Liver (tissue), 9 donors: ENCODE measurements around the gene IL1RAP. TPM values are rescaled to one million over a fixed set of nuclear protein-coding genes. Genes with fewer than 3 reads are reported as not detected.

Source experiments
- DNase-seq: peaks from one replicate; pipeline ENCODE4 v3.0.0-alpha.2; 2017; ENCODE audit warnings: low spot score
- H3K27ac ChIP-seq, 2 donors: one replicate each; pipeline ENCODE4 v1.7.0; 2013; ENCODE audit warnings: inconsistent platforms in 2 of 2, low read length in 2 of 2, control low read depth in 1 of 2, low read depth in 1 of 2, mild to moderate bottlenecking in 1 of 2
- H3K27me3 ChIP-seq, 4 donors: one replicate each; pipeline versions ENCODE4 v1.6.1 to v1.7.0; 2013; ENCODE audit warnings: low read length in 3 of 4, inconsistent platforms in 1 of 4, mild to moderate bottlenecking in 1 of 4, moderate library complexity in 1 of 4; ENCODE audit not compliant: control insufficient read depth in 4 of 4, insufficient read depth in 4 of 4
- H3K36me3 ChIP-seq, 4 donors: one replicate each; pipeline versions ENCODE4 v1.6.1 to v1.7.0; 2013; ENCODE audit warnings: low read length in 3 of 4, mild to moderate bottlenecking in 3 of 4, low read depth in 1 of 4, moderate library complexity in 1 of 4; ENCODE audit not compliant: control insufficient read depth in 4 of 4, insufficient read depth in 3 of 4
- H3K4me1 ChIP-seq, 4 donors: one replicate each; pipeline versions ENCODE4 v1.6.1 to v1.7.0; 2013; ENCODE audit warnings: low read length in 3 of 4, mild to moderate bottlenecking in 3 of 4, moderate library complexity in 1 of 4; ENCODE audit not compliant: control insufficient read depth in 4 of 4, insufficient read depth in 4 of 4
- H3K4me3 ChIP-seq, 3 donors: one replicate each; pipeline versions ENCODE4 v1.6.1 to v1.7.0; 2013; ENCODE audit warnings: low read length in 3 of 3, control low read depth in 1 of 3, low read depth in 1 of 3, mild to moderate bottlenecking in 1 of 3
- H3K9ac ChIP-seq, 2 donors: one replicate each; pipeline ENCODE4 v1.7.0; 2013; ENCODE audit warnings: low read length in 2 of 2, mild to moderate bottlenecking in 2 of 2, moderate library complexity in 2 of 2, control low read depth in 1 of 2, low read depth in 1 of 2
- H3K9me3 ChIP-seq, 4 donors: one replicate each; pipeline versions ENCODE4 v1.6.1 to v1.7.0; 2013; ENCODE audit warnings: low read length in 3 of 4; ENCODE audit not compliant: control insufficient read depth in 4 of 4
- ATF3 ChIP-seq: IDR thresholded peaks from 2 replicates; pipeline ENCODE4 v1.6.1; 2016; ENCODE audit warnings: antibody characterized with exemption
- CTCF ChIP-seq: fragments of 150-350 bp; IDR thresholded peaks from 2 replicates; pipeline ENCODE4 v1.5.1; 2017; ENCODE audit warnings: improper control_type of control experiment, low read depth, low read length; ENCODE audit not compliant: missing input control
- EGR1 ChIP-seq, 2 donors: IDR thresholded peaks; 2 replicates each; pipeline ENCODE4 v1.6.1; 2016 to 2018; ENCODE audit warnings: antibody characterized with exemption in 2 of 2, low read depth in 2 of 2
- FOXA1 ChIP-seq: IDR thresholded peaks from 2 replicates; pipeline ENCODE4 v1.6.1; 2016; ENCODE audit warnings: antibody characterized with exemption
- FOXA2 ChIP-seq: IDR thresholded peaks from 2 replicates; pipeline ENCODE4 v1.6.1; 2016; ENCODE audit warnings: antibody characterized with exemption
- GABPA ChIP-seq, 2 donors: IDR thresholded peaks in 1 of 2; conservative IDR thresholded peaks in 1 of 2; 2 replicates each; pipeline ENCODE4 v1.6.1; 2016; ENCODE audit warnings: antibody characterized with exemption in 2 of 2, mild to moderate bottlenecking in 1 of 2, moderate library complexity in 1 of 2
- HNF4A ChIP-seq, 2 donors: conservative IDR thresholded peaks; 2 replicates each; pipeline ENCODE4 v1.6.1; 2016; ENCODE audit warnings: antibody characterized with exemption in 2 of 2, mild to moderate bottlenecking in 2 of 2
- HNF4G ChIP-seq: IDR thresholded peaks from 2 replicates; pipeline ENCODE4 v1.6.1; 2016; ENCODE audit warnings: antibody characterized with exemption
- JUND ChIP-seq, 2 donors: IDR thresholded peaks; 2 replicates each; pipeline ENCODE4 v1.6.1; 2016; ENCODE audit warnings: antibody characterized with exemption in 2 of 2
- MAX ChIP-seq: IDR thresholded peaks from 2 replicates; pipeline ENCODE4 v1.6.1; 2016; ENCODE audit warnings: antibody characterized with exemption
- NR2F2 ChIP-seq: IDR thresholded peaks from 2 replicates; pipeline ENCODE4 v1.6.1; 2016; ENCODE audit warnings: antibody characterized with exemption
- REST ChIP-seq: IDR thresholded peaks from 2 replicates; pipeline ENCODE4 v1.6.1; 2016; ENCODE audit warnings: antibody characterized with exemption, mild to moderate bottlenecking
- RXRA ChIP-seq, 2 donors: IDR thresholded peaks; 2 replicates each; pipeline ENCODE4 v1.6.1; 2017 to 2018; ENCODE audit warnings: antibody characterized with exemption in 2 of 2, mild to moderate bottlenecking in 1 of 2
- SP1 ChIP-seq: IDR thresholded peaks from 2 replicates; pipeline ENCODE4 v1.6.1; 2018; ENCODE audit warnings: antibody characterized with exemption, mild to moderate bottlenecking
- TAF1 ChIP-seq: conservative IDR thresholded peaks from 2 replicates; pipeline ENCODE4 v1.6.1; 2016; ENCODE audit warnings: antibody characterized with exemption, mild to moderate bottlenecking
- YY1 ChIP-seq: IDR thresholded peaks from 2 replicates; pipeline ENCODE4 v1.6.1; 2016; ENCODE audit warnings: antibody characterized with exemption, mild to moderate bottlenecking
- ZBTB33 ChIP-seq: IDR thresholded peaks from 2 replicates; pipeline ENCODE4 v1.6.1; 2016; ENCODE audit warnings: antibody characterized with exemption
- WGBS: extraction: QIAGEN DNeasy Blood & Tissue Kit; methylation state at CpG from one replicate; pipeline ENCODE4 v1.1.7; 2013; 5-methylcytosine and 5-hydroxymethylcytosine counted together
- polyA plus RNA-seq, 2 donors: library from polyadenylated mRNA; stranded (reverse) in 1 of 2; unstranded in 1 of 2; fragments of 200-250 nt in 1 of 2; fragments of >200 nt in 1 of 2; fragmentation: Nextera tagmentation in 1 of 2; extraction: Ambion mirVana in 1 of 2; gene quantifications; one replicate each; pipeline versions ENCODE4 v1.2.1 to v1.2.3, GENCODE V29; 2013 to 2015
- total RNA-seq, 2 donors: library from RNA; depleted of rRNA; stranded (reverse); fragments of >200 nt; gene quantifications; one replicate each; pipeline ENCODE4 v1.2.3, GENCODE V29; 2014
- donor health status: healthy.
- donor health status: healthy.
- donor health status: healthy.
- donor health status: healthy.
- donor health status: healthy.

The IL1RAP gene
- total and polyA plus RNA-seq, 4 donors: 53.7 to 230 (median 71.6) TPM

- Histone ChIP-seq H3K4me1 (no peaks in the 10 kb centered on the region), H3K9ac (no peak overlapping the region), H3K27me3 (no peaks in the 10 kb centered on the region), H3K36me3 (no peaks in the 10 kb centered on the region), H3K9me3 (no peaks in the 10 kb centered on the region), H3K27ac (no peak overlapping the region), H3K4me3 (no peak overlapping the region)
- WGBS: 94% methylated on average over 1 of the region's 1 CpG
- DNase-seq: no peak
- TF ChIP-seq JUND (IDR thresholded peaks at IDR 0.05) (no peak), NR2F2 (no peak), REST (no peak), FOXA1 (no peak), TAF1 (no peak), RXRA (IDR thresholded peaks at IDR 0.05) (no peak), HNF4A (conservative IDR thresholded peaks at IDR 0.05) (no peak), HNF4G (no peak), MAX (no peak), SP1 (no peak), EGR1 (IDR thresholded peaks at IDR 0.05; ENCODE audit: low read depth in 2 of 2) (no peak), ATF3 (no peak)
These were observed 144.2 kb downstream of the IL1RAP start for GRCh38 chr3:190658106-190658505.

- DNase-seq: no peak
- Histone ChIP-seq H3K9me3 (no peaks in the 10 kb centered on the region), H3K9ac (no peak overlapping the region), H3K27me3 (no peaks in the 10 kb centered on the region), H3K4me3 (no peak overlapping the region), H3K27ac (no peak overlapping the region), H3K36me3 (no peaks in the 10 kb centered on the region), H3K4me1 (no peaks in the 10 kb centered on the region)
- 89% methylated on average over 2 of the region's 2 CpGs for WGBS
- TF ChIP-seq TAF1 (no peak), YY1 (no peak), RXRA (IDR thresholded peaks at IDR 0.05) (no peak), FOXA1 (no peak), ATF3 (no peak), HNF4G (no peak), FOXA2 (no peak), GABPA (IDR thresholded peaks at IDR 0.05 in 1 of 2, conservative IDR thresholded peaks at IDR 0.05 in 1 of 2) (no peak), ZBTB33 (no peak), CTCF (no peak), HNF4A (conservative IDR thresholded peaks at IDR 0.05) (no peak)
These were observed 152.9 kb downstream of the IL1RAP start for GRCh38 chr3:190666821-190667220.
